ENCODE results near the gene CD99L2. TPM values are rescaled to one million over a fixed set of nuclear protein-coding genes. Genes with fewer than 3 reads are reported as not detected.

CD99L2 gene
- total and polyA plus RNA-seq, 2 donors (not counting 1 experiment from before 2014, with no cell fraction given) = 40.6 to 55.5 TPM

DNA sequence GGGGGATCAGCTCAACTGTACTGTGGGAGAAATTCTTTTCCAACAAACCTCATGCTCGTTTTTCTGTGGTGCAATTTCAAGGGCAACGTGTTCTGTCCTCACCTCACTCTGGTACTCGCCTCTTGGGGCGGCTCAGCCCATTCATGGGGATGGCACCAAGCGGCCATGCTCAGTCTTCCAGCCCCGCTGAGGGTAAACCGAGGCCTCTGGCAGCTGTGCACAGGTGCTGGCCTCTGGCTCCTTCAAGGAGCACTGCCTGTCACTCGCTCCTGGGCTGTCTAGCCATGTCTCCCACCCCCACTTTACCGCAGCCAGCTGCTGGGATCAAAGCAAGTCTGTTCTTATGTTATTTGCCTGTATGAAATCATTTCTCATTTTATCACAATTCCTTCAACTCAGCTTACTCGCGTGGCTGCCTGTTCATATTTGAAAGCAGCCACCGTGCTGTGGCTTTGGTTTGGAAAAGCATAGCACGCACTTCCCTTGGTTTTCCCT, 135.1 kb downstream of the CD99L2 start:
- H3K4me1 ChIP-seq (ENCODE audit: control insufficient read depth, extremely low read depth, insufficient read depth, low read length) = peaks cover 9% of the 10 kb centered on the region
- H3K9me3 ChIP-seq (ENCODE audit: control insufficient read depth, insufficient read depth, low read depth, low read length) = no peaks in the 10 kb centered on the region
- no peaks in the 10 kb centered on the region for H3K27me3 ChIP-seq (ENCODE audit: control insufficient read depth, insufficient read depth, low read length)
- H3K4me2 ChIP-seq (ENCODE audit: extremely low read depth, insufficient read depth, low read length) = no peak overlapping the region
- no peaks in the 10 kb centered on the region for H3K79me2 ChIP-seq (ENCODE audit: control insufficient read depth, insufficient read depth, low read length)
- H3K9ac ChIP-seq (ENCODE audit: insufficient read depth, low read length) = no peak overlapping the region
- DNase-seq (ENCODE audit: low read depth in 2 of 2) = no peak
- H3K36me3 ChIP-seq (ENCODE audit: control insufficient read depth, insufficient read depth, low read length) = peaks cover 2% of the 10 kb centered on the region
- TF ChIP-seq, protein P1, sequence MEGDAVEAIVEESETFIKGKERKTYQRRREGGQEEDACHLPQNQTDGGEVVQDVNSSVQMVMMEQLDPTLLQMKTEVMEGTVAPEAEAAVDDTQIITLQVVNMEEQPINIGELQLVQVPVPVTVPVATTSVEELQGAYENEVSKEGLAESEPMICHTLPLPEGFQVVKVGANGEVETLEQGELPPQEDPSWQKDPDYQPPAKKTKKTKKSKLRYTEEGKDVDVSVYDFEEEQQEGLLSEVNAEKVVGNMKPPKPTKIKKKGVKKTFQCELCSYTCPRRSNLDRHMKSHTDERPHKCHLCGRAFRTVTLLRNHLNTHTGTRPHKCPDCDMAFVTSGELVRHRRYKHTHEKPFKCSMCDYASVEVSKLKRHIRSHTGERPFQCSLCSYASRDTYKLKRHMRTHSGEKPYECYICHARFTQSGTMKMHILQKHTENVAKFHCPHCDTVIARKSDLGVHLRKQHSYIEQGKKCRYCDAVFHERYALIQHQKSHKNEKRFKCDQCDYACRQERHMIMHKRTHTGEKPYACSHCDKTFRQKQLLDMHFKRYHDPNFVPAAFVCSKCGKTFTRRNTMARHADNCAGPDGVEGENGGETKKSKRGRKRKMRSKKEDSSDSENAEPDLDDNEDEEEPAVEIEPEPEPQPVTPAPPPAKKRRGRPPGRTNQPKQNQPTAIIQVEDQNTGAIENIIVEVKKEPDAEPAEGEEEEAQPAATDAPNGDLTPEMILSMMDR (conservative IDR thresholded peaks at IDR 0.05 in 1 of 2, IDR thresholded peaks at IDR 0.05 in 1 of 2; ENCODE audit: low read depth in 1 of 2, low read length in 2 of 2) = no peak
- no peak for TF ChIP-seq EZH2 (IDR thresholded peaks at IDR 0.05; ENCODE audit: low read length, missing control alignments)
- H3K4me3 ChIP-seq (replicated peaks in 1 of 4; ENCODE audit: control extremely low read depth in 1 of 4, insufficient read depth in 1 of 4, low read depth in 3 of 4, low read length in 4 of 4) = no peak overlapping the region
- no peak overlapping the region for H2AFZ ChIP-seq (ENCODE audit: low read length)
- no peak overlapping the region for H3K27ac ChIP-seq (ENCODE audit: insufficient read depth, low read length)
- no peaks in the 10 kb centered on the region for H4K20me1 ChIP-seq (ENCODE audit: control insufficient read depth, extremely low read depth, insufficient read depth, low read length)

DNA sequence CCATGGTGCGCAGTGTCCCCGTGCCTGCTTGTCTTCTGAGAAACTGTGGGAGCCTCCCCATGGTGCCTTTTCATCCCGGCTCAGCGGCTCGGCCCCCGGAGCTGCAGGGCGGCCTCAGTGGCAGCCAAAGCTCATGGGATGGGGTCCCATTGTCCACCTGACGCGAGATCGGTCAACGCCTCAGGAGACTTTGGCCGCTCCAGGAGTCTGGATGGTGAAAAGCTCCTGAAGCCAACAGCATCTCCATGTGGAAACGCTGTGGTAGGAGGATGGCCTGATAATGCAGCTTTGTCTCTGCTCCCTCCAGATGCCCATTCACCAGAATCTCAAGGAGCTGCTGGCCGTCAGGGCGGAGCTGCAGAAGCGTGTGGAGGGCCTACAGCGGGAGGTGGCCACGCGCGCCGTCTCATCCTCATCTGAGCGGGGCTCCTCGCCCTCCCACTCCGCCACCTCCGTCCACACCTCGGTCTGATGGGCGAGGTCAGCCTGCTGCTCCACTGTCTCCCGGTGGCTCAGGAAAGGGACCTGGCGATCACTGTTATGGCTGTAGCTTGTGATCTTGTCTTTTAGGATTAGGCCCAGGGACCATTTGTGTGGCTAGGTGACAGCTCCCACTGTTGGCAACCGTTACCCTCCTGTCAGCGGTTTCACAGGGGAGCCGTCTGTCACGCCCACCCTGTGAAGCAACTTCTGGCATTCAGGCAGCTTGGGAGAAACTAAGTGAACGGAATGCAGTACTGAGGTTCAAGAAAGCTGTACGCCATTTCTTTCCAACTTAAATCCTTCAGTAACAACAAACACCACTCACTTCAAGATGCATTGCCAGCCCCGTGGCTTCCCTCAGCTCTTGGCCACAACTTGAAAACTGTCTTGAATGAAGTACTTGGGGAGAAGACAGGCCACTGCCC, 136.0 kb downstream of the CD99L2 start:
- TF ChIP-seq, protein P1 (conservative IDR thresholded peaks at IDR 0.05 in 1 of 2, IDR thresholded peaks at IDR 0.05 in 1 of 2; ENCODE audit: low read depth in 1 of 2, low read length in 2 of 2) = no peak
- no peak for TF ChIP-seq EZH2 (IDR thresholded peaks at IDR 0.05; ENCODE audit: low read length, missing control alignments)
- DNase-seq (ENCODE audit: low read depth in 2 of 2) = peak in 1 of 2 donors; percentile 9

DNA sequence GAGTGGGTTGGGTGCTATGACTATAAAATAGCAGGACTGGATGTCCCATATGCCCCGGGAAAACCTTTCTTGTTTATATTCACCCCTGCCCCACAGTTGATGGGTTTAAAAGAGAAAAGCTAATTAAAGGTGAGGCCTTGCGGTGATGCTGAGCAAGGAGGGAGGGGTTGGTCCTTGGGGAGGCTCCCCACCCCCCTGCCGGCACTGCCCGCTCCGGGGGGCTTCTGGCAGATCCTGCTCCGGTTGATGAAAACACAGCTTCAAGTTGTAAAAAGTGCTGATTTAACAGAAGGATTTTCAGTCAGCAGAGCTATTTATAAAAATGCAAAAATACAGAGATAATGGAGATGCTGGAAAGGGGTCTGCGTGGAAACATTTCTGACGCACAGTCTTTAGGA, 136.7 kb downstream of the CD99L2 start:
- Histone ChIP-seq H4K20me1 (ENCODE audit: control insufficient read depth, extremely low read depth, insufficient read depth, low read length) (no peaks in the 10 kb centered on the region), H3K4me2 (ENCODE audit: extremely low read depth, insufficient read depth, low read length) (no peak overlapping the region), H3K27me3 (ENCODE audit: control insufficient read depth, insufficient read depth, low read length) (no peaks in the 10 kb centered on the region), H3K9me3 (ENCODE audit: control insufficient read depth, insufficient read depth, low read depth, low read length) (no peaks in the 10 kb centered on the region), H3K79me2 (ENCODE audit: control insufficient read depth, insufficient read depth, low read length) (no peaks in the 10 kb centered on the region), H3K4me1 (ENCODE audit: control insufficient read depth, extremely low read depth, insufficient read depth, low read length) (no peaks in the 10 kb centered on the region), H3K27ac (ENCODE audit: insufficient read depth, low read length) (no peak overlapping the region), H3K36me3 (ENCODE audit: control insufficient read depth, insufficient read depth, low read length) (peaks cover 2% of the 10 kb centered on the region), H3K9ac (ENCODE audit: insufficient read depth, low read length) (no peak overlapping the region), H2AFZ (ENCODE audit: low read length) (no peak overlapping the region), H3K4me3 (replicated peaks in 1 of 4; ENCODE audit: control extremely low read depth in 1 of 4, insufficient read depth in 1 of 4, low read depth in 3 of 4, low read length in 4 of 4) (no peak overlapping the region)
- TF ChIP-seq, protein P1 (conservative IDR thresholded peaks at IDR 0.05 in 1 of 2, IDR thresholded peaks at IDR 0.05 in 1 of 2; ENCODE audit: low read depth in 1 of 2, low read length in 2 of 2) = no peak
- TF ChIP-seq EZH2 (IDR thresholded peaks at IDR 0.05; ENCODE audit: low read length, missing control alignments) = no peak
- no peak for DNase-seq (ENCODE audit: low read depth in 2 of 2)

More for the DNA sequence above, 136.0 kb downstream of the CD99L2 start:
- H3K4me3 ChIP-seq (replicated peaks in 1 of 4; ENCODE audit: control extremely low read depth in 1 of 4, insufficient read depth in 1 of 4, low read depth in 3 of 4, low read length in 4 of 4) = no peak overlapping the region
- H3K9me3 ChIP-seq (ENCODE audit: control insufficient read depth, insufficient read depth, low read depth, low read length) = no peaks in the 10 kb centered on the region
- H3K79me2 ChIP-seq (ENCODE audit: control insufficient read depth, insufficient read depth, low read length) = no peaks in the 10 kb centered on the region
- no peak overlapping the region for H3K9ac ChIP-seq (ENCODE audit: insufficient read depth, low read length)
- no peak overlapping the region for H3K4me2 ChIP-seq (ENCODE audit: extremely low read depth, insufficient read depth, low read length)
- no peak overlapping the region for H2AFZ ChIP-seq (ENCODE audit: low read length)
- no peaks in the 10 kb centered on the region for H4K20me1 ChIP-seq (ENCODE audit: control insufficient read depth, extremely low read depth, insufficient read depth, low read length)
- H3K27ac ChIP-seq (ENCODE audit: insufficient read depth, low read length) = no peak overlapping the region
- peaks cover 5% of the 10 kb centered on the region for H3K4me1 ChIP-seq (ENCODE audit: control insufficient read depth, extremely low read depth, insufficient read depth, low read length)
- H3K27me3 ChIP-seq (ENCODE audit: control insufficient read depth, insufficient read depth, low read length) = no peaks in the 10 kb centered on the region
- peaks cover 2% of the 10 kb centered on the region for H3K36me3 ChIP-seq (ENCODE audit: control insufficient read depth, insufficient read depth, low read length)
